NCI-H1048 (cell line): Measurements from ENCODE around the gene THAP10.
"Not testable (repeated sequence)": the region's sequence is repeated elsewhere in the genome, so short reads cannot be mapped to it uniquely, and the experiment has no call there.

Experiments
- DNase-seq: peaks from one replicate; lab custom pipeline; 2025; lab: John Stamatoyannopoulos, UW

Gene THAP10

DNA sequence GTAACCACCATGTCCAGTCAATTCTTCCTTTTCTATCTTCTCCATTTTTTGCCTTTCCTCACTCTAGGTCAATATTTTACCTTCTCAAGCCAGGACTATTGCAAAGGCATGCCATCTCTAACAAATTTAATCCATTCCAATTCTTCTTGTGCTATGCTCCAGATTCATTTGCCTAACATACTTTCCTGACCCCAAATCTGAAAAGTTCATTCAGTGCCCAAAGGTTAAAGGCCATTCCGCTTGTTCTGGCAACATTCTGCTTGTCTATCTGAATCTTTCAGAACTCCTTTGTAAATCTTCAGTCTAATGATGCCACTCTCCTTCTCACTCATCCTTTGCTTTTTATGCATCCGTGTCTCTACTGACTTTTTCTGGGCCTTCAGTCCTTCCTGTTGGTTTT, 15.6 kb downstream of the THAP10 start:
- no peak for DNase-seq

DNA sequence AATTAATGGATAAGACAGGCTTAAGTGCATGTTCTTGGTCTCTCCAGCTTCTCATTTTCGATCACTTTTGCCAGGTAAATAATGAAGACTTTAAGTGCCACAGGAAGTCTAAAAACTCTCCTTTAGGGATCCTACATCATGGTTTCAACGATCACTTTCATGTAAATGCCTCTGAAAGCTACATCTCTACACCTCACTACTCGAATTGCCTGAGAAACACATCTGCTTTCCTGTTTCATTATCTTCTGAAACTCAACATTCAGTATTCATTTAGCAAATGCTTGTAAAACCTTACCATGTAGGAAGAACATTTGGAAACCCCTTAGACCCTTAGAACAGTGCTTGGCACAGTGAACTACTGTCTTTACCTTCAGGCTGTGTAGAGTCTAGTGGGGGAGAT, 16.2 kb downstream of the THAP10 start:
- DNase-seq = no peak

DNA sequence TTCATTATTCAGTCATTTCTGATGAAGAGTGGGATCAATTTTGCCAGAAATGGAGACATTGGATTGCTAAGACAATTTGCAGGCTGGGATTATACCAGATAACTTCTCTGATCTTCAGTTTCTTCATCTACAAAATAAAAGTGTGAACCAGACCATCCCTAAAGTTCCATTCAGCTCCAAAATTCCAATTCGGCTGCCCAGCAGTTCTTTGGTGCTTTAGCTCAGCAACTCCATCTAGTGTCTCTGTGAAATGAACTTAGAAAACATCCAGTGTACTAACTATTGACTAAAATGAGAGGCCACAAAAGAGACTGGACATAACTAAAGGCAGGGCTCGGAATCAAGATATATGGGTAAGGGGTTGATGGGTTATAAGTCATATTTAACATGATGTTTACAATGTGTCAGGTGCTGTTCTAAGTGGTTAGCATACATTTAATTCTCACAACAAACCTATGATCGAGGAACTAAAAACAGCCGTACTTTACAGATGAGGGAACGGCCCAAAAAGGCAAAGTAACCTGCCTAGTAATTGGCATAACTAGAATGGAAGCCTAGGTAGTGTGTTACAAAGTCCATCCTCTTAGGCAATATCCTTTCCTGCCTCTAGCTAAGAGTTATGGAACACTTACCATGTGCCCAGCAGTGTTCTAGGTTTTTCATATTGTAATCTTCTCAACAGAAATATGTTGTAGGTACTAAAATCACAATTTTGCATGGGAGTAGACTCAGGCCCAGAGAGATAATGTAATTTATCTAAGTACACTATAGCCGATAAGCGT, 17.0 kb downstream of the THAP10 start:
- no peak for DNase-seq

DNA sequence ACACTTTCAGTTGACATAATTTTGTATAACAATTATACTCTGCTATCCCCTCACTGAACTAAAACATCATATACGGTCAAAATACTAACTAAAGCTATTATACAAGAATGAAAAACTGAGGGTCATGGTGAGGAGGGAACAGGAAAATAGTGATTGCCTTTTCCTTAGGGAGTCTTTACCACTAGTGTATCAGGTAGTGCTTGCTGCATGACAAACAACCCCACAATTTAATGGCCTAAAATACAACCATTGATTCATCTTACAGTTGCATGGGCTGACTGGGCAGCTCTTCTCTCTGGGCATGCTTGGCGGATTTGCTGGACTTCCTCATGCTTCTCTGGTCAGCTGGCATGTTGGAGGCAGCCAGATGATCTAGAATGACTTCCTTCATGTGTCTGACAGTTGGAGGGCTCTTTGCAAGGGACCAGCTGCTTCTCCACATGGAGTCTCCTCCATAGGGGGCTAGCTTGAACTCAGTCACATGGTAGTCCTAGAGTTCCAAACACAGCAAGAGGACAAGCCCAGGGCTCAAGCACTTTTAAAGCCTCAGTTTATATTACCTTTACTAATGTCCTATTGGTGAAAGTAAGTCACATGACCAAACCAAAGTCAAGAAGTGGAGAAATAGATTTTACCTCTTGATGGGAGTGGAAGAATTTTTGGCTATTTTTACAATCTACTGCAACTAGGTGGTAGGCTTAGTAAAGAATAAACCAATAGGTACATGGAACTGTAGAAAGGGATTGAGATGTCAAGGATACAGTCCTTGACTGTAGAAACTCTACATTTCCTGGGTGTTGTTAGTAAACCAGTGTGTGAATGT, 18.8 kb downstream of the THAP10 start:
- no peak for DNase-seq

DNA sequence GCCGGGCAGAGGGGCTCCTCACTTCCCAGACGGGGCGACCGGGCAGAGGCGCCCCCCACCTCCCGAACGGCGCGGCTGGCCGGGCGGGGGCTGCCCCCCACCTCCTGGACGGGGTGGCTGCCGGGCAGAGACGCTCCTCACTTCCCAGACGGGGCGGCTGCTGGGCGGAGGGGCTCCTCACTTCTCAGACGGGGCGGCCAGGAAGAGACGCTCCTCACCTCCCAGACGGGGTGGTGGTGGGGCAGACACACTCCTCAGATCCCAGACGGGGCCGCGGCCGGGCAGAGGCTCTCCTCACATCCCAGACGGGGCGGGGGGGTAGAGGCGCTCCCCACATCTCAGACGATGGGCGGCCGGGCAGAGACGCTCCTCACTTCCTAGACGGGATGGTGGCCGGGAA, 20.7 kb downstream of the THAP10 start:
- DNase-seq = not testable (repeated sequence)

DNA sequence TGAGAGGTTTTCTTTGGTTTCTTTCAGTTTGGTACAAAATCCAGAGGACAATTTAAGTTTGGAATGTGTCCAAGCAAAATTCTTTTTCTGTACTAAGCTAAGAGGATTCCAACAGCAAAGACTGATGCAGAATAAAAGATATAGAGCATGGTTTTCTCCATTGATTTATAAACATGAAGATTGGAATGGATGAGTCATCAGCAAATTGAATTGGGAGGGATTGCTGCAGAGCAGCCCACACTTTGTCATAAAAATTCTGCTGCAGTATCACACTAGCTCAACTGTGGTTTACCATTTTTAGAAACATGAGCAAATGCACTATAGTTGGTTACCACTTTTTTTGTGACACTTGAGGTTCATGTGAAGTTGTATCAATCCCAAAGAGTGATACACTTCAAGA, 22.2 kb downstream of the THAP10 start:
- DNase-seq = no peak

DNA sequence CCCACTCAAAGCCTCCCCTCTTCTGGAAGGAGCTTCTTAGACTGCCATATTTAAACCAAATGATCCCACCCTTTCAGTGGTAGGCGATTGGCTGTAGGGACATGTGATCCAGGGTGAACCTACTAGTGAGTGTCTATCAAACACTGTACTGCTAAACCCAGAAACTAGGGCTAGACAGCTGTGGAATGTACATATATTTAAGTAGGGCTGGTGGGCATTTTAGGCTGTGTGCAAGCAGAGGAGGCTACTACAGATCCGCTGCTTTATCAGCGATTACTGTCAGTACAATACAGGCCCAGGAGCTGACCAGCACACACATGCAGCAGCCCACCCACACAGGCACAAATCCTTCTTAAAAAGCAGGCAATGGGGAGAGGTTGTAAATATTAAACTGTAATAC, 22.9 kb downstream of the THAP10 start:
- no peak for DNase-seq

DNA sequence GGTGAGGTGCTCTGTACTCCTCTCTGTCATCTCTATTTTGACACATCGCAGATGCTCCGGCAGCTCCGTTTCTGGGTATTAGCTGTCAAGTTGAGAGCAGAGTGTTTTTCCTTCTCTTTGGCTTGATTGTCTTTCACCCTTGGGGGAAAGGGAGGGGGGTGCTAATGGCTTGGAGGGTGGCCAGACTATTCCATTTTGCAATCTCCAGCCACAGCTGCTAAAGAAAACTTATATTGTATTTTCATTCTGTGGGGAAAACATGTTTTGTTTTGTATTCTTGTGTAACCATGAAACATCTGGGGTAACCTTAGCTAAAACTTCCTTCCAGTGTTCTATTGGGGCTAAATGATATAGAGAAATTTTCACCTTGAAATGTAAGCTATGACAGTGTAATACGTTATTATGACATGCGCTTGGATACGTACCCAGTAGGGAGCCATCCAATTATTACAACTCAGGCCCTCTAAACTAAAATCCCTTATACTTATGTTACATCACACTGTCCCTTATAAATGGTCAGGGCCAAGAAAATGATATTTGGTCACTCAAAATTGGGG, 24.2 kb downstream of the THAP10 start:
- DNase-seq = no peak

DNA sequence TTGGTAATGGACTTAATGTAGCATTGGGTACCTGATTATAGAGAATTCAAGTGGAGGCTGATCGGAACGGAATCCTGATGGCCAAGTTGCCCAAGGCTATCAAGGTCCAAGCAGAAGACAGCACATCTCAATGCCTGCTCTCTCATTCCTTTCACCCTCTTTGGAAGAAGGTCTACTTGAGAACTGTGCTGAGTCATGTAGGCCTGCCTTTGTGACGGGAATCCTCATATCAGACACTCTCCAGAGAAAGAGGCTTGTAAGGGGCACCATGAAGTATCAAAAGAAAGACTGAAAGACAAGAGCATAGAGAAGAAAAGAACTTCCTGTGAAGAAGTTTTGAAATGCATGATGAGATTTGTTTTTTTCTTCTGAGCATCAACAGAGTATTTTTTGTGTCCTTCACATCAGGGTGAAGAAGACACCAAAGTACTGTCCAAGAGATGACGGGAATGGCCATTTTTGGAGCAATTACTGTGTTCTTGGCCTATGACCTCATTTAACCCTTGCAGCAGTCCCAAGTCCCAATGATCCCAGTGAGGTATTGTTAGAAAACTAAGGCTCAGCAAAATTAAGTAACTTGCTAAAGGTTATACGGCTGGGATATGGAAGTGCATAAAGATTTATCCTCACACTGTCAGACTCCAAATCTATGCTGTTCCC, 25.1 kb downstream of the THAP10 start:
- no peak for DNase-seq

DNA sequence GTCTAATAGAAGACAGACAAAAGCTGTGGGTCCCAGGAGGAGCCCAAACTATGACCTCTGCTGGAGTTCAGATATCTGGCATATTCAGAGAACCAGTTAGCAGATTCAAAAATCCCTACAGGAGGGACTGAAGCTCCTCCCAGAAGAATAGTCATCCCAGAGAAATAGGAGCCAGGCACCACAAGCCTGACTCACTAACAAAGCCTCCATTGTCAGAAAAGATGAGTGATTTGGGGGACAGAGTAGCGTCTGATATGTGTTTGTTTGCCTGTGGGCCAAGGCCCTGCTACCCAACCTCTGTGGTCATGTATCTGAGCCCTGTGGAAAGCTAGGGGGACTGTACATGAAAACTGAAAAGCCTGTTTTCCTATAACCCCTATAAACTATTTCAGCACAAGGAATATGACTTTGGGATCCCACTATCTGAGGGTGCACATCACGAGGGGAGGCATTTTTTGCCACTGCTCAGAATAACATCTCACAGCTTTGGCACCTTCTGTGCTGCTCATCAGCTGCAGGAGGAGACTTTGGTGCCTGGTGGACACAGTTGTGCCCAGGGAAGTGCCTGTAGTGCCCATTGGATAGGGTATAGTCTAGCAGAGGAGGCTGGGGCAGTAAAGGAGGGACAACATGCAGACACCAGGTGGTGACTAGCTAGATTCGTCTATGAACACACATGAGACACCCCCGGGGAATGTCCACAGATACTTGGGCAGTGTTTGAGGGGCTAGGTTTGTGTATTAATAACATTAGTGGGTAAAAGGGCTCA, 28.6 kb downstream of the THAP10 start:
- DNase-seq = no peak

DNA sequence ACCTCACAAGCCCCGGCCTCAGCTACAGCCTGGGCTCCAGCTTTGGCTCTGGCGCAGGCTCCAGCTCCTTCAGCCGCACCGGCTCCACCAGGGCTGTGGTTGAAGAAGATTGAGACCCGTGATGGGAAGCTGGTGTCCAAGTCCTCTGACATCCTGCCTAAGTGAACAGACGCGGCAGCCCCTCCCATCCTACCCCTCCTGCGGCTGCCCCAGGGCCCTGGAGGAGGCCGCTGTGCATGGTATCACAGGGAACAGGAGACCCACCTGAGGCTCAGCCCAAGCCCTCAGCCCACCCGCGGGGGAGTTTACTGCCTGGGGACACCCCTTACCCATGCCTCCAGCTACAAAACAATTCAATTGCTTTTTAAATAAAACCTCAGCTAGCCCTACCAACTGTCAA, 32.2 kb downstream of the THAP10 start:
- no peak for DNase-seq

DNA sequence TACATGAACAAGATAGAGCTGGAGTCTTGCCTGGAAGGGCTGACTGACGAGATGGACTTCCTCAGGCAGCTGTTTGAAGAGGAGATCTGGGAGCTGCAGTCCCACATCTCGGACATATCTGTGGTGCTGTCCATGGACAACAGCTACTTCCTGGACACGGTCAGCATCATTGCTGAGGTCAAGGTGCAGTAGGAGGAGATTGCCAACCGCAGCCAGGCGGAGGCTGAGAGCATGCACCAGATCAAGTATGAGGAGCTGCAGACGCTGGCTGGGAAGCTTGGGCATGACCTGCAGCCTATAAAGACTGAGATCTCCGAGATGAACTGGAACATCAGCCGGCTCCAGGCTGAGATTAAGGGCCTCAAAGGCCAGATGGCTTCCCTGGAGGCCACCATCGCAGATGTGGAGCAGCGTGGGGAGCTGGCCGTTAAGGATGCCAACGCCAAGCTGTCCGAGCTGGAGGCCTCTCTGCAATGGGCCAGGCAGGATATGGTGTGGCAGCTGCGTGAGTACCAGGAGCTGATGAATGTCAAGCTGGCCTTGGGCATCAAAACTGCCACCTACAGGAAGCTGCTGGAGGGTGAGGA, 32.8 kb downstream of the THAP10 start:
- DNase-seq = no peak

DNA sequence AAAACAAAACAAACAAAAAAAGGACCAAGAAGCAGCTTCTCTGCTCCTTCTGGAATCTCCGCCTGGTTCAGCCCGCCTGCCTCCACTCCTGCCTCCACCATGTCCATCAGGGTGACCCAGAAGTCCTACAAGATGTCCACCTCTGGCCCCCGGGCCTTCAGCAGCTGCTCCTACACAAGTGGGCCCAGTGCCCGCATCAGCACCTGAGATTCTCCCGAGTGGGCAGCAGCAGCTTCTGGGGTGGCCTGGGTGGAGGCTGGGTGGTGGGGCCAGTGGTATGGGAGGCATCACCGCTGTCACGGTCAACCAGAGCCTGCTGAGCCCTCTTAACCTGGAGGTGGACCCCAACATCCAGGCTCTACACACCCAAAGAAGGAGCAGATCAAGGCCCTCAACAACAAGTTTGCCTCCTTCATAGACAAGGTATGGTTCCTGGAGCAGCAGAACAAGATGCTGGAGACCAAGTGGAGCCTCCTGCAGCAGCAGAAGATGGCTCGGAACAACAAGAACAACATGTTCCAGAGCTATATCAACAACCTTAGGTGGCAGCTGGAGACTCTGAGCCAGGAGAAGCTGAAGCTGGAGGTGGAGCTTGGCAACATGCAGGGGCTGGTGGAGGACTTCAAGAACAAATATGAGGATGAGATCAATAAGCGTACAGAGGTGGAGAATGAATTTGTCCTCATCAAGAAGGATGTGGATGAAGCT, 33.5 kb downstream of the THAP10 start:
- not testable (repeated sequence) for DNase-seq

DNA sequence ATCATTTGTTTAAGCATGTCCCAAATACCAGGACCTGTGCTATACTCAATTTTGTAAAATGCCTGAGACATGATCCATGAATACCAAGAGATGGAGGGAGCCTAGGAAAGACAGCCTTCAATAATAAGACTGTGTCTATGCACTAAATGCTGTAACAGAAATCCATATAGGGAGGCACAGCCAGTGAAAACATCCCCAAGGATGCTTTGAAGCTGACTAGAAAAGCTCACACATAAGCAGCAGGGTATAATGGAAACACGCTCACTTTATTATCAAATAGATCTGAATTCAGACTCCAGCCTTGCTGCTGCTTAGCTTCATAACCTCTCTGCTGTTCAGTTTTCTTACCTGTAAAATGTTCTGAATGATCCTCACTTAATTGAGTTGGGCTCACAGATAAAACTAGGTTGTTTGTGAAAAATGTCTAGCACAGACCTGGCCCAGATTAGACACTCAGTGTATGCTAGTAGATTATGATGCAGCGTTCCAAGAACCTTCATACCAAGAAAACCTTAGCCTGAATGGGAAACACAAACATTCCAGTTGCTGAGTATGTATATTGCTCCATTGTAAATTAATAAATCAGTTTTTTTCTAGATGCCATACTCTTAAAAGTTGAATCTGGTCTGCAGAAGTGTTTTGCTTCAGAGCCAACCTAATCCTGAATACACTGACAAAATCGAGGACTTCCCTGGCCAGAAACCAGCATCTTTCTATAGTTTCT, 34.5 kb downstream of the THAP10 start:
- no peak for DNase-seq

DNA sequence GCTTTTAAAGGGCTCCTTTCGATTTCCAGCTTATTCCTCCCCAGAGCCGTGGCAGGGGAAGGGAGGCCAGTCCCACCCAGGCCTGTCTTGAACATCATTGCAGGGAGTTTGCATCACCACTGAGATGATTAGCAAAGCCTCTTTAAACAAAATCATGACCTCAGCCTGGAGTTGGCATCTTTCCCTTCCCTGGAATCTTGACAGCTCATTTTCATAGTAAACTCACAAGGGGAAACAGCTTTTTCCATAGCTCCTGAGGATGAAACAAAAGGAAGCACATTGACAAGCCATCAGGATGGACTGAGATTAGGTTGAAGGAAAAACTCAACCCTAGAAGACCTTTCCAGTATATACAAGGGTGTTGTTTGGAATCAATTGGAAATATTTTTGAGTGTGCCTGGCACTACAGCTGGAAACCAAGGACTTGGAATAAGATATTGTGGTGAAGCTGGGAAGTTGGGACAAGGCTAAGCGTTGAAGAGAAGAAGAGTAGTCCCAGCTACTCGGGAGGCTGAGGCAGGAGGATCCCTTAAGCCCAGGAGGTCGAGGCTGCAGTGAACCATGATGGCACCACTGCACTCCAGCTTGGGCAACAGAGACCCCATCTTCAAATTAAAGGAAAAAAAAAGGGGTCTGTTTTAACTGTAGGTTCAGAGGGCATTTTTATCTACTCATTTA, 35.2 kb downstream of the THAP10 start:
- peak; percentile 6 for DNase-seq

DNA sequence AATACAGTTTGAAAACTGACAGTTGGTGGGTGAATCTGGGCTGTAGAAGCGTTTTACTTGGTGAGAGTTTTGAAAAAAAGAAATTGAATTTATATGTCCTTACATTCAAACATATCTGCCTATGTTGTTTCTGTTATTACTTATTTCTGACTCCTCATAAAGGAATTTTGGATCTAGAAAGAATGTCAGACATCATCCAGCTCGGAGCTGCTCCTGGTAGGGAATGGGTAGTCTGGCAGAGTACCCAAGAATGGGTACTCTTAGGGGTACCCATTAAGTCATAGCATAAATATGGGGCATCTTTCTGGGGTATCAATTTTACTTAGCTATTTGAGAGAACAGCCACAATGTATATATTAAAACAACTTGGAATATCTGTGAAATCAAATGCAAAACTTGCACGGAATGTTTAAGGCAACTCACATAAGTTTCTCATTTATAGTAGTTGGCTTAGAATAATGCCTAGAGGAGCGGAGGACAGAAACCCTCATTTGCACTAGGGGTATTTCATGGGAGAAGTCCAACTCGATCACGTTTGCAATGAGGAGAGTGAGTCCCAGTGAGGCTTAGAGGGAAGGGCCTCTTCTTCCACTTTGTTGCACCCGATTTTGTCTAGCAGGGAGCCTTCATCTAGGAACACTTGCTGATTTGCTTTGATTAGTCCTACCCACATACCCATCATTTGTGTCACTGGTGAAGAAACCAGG, 35.9 kb downstream of the THAP10 start:
- no peak for DNase-seq

DNA sequence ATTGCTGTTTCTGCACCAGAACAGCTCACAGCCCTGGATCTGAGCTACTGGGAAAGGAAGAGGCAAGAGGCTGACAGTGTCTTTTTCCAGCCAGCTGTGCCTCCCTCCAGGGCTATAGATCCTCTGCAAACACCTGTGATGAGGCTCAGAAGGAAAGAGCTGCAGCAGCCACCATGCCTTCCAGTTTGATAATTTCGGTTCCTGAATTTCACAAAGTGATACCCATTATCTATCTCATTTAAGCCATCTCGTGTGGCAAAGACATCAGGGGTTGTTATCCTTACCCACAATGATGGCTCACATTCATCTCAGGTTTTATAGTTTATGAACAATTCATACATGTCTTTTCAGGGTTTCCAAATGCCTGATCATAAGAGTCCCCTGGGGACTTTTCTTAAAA, 36.5 kb downstream of the THAP10 start:
- no peak for DNase-seq

DNA sequence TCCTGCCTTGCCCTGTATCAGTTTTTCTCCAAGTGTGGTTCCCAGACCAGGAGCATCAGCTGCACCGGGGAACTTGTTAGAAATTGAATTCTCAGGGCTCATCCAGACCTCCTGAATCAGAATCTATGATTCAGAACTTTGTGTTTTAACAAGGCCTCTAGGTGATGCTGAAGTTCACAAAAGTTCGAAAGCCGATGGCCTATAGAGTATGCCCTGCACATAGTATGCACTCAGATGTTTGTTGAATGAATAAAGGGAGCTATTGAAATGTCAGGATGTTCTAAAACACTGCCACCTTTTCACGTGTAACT, 37.6 kb downstream of the THAP10 start:
- DNase-seq = no peak
